ENCODE measurements around the gene WDR37.
A peak's percentile ranks its signal among the peaks of the same experiment; 100 is the strongest.
"Not testable (repeated sequence)": the region's sequence is repeated elsewhere in the genome, so short reads cannot be mapped to it uniquely, and the experiment has no call there.

Gene WDR37

GRCh38 chr10:1041514-1041913 lies 14.7 kb upstream of the WDR37 start:
- no peak for DNase-seq (ENCODE audit: low read depth, low spot score)

GRCh38 chr10:1043532-1043995 lies 12.6 kb upstream of the WDR37 start:
- DNase-seq (ENCODE audit: low read depth, low spot score), result no peak

- no peak for DNase-seq (ENCODE audit: low read depth, low spot score)
Observed at GRCh38 chr10:1044146-1044545, 12.0 kb upstream of the WDR37 start.

- no peak for DNase-seq (ENCODE audit: low read depth, low spot score)
Observed at GRCh38 chr10:1044964-1045363, 11.2 kb upstream of the WDR37 start.

- no peak for DNase-seq (ENCODE audit: low read depth, low spot score)
Observed at GRCh38 chr10:1045415-1045814, 10.8 kb upstream of the WDR37 start.

GRCh38 chr10:1047937-1048336 lies 8.2 kb upstream of the WDR37 start:
- peak; percentile 45 for DNase-seq (ENCODE audit: low read depth, low spot score)

GRCh38 chr10:1048349-1048731 lies 7.8 kb upstream of the WDR37 start:
- no peak for DNase-seq (ENCODE audit: low read depth, low spot score)

- DNase-seq (ENCODE audit: low read depth, low spot score), result peak; percentile 99
Observed at GRCh38 chr10:1048732-1049424, 7.3 kb upstream of the WDR37 start, which contains the start of gene IDI1. Gene IDI1, minus strand, starts transcription at chr10:1049119. Its CDS starts 116 bp downstream, at chr10:1049003.

GRCh38 chr10:1049425-1049958 lies 6.7 kb upstream of the WDR37 start:
- no peak for DNase-seq (ENCODE audit: low read depth, low spot score)

- peak; percentile 18 for DNase-seq (ENCODE audit: low read depth, low spot score)
Observed at GRCh38 chr10:1050145-1050544, 6.0 kb upstream of the WDR37 start.

- peak; percentile 63 for DNase-seq (ENCODE audit: low read depth, low spot score)
Observed at GRCh38 chr10:1050554-1050953, 5.6 kb upstream of the WDR37 start.

- DNase-seq (ENCODE audit: low read depth, low spot score), result no peak
Observed at GRCh38 chr10:1054684-1055083, 1.5 kb upstream of the WDR37 start.

- DNase-seq (ENCODE audit: low read depth, low spot score), result no peak
Observed at GRCh38 chr10:1057106-1057657, 997 bp downstream of the WDR37 start.

GRCh38 chr10:1058017-1058416 lies 1.8 kb downstream of the WDR37 start:
- no peak for DNase-seq (ENCODE audit: low read depth, low spot score)

GRCh38 chr10:1059902-1060301 lies 3.7 kb downstream of the WDR37 start:
- no peak for DNase-seq (ENCODE audit: low read depth, low spot score)

GRCh38 chr10:1061930-1062774 lies 6.0 kb downstream of the WDR37 start:
- DNase-seq (ENCODE audit: low read depth, low spot score), result no peak

GRCh38 chr10:1063232-1063865 lies 7.2 kb downstream of the WDR37 start:
- DNase-seq (ENCODE audit: low read depth, low spot score), result no peak

- no peak for DNase-seq (ENCODE audit: low read depth, low spot score)
Observed at GRCh38 chr10:1064964-1065247, 8.7 kb downstream of the WDR37 start.

- not testable (repeated sequence) for DNase-seq (ENCODE audit: low read depth, low spot score)
Observed at GRCh38 chr10:1066734-1067133, 10.5 kb downstream of the WDR37 start.

GRCh38 chr10:1068380-1069361 lies 12.5 kb downstream of the WDR37 start:
- DNase-seq (ENCODE audit: low read depth, low spot score), result no peak

- DNase-seq (ENCODE audit: low read depth, low spot score), result peak; percentile 46
Observed at GRCh38 chr10:1070919-1071318, 14.7 kb downstream of the WDR37 start.
